Activated CD4-positive, CD25-positive, alpha-beta regulatory T cell treated with anti-CD3 and anti-CD28 coated beads, Interleukin-2, amount 50 U/mL, for 24 hours (primary cell): ENCODE results near the gene EDC4.
"Not testable (repeated sequence)": the region's sequence is repeated elsewhere in the genome, so short reads cannot be mapped to it uniquely, and the experiment has no call there.

Experiments
- ATAC-seq, 2 donors: fragments of 150-1000 bp; cut with Tn5 transposase; one replicate each; pipeline ENCODE4 v1.10.0; 2021; ENCODE audit warnings: mild to moderate bottlenecking in 1 of 2, moderate library complexity in 1 of 2

EDC4 gene

DNA sequence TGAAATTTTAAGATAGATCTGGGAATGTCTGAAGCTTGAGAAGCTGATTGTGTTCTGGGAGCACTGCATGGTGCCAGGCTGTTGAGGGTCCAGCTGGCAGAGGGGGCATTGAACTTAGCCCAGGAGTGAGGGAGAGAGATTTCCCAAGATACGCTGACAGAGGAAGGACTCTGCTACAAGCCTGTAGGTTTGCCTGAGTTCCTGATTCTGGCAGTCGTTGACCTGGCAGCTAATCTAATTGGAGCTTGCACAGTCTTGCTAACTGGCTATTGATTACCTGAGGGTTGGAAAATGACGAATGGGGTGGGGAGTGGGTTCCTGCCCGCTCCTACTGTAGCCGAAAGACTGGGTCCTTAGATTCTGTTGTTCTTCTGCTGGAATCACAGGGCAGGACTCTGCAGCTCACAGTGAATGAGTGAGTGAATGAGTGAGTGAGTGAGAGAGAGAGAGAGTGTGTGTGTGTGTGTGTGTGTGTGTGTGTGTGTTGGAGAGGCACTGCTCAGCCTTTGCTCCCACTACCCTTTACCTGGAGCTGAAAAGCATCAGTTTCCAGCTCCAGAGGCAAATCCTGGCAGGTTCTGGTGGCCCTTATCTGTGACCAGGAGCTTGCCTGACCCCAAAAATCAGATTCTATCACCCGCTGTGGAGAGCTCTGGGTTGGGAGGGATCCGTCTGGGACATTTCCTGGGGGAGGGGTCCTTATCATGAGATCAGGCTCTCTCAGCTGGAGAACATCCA lies 42.1 kb downstream of the EDC4 start:
- no peak for ATAC-seq

DNA sequence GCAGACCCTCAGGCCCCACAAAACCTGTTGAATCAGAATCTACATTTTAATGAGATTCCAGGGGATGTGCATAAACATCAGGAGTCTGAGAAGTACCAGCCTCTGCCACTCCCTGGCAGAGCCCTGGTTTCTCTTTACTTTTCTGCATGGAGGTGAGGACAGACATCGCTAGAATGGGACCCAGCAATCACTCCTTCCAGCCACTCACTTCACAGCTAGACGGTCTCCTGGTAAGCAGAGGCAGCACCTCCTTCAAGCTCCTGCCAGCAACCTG lies 42.6 kb downstream of the EDC4 start:
- not testable (repeated sequence) for ATAC-seq

DNA sequence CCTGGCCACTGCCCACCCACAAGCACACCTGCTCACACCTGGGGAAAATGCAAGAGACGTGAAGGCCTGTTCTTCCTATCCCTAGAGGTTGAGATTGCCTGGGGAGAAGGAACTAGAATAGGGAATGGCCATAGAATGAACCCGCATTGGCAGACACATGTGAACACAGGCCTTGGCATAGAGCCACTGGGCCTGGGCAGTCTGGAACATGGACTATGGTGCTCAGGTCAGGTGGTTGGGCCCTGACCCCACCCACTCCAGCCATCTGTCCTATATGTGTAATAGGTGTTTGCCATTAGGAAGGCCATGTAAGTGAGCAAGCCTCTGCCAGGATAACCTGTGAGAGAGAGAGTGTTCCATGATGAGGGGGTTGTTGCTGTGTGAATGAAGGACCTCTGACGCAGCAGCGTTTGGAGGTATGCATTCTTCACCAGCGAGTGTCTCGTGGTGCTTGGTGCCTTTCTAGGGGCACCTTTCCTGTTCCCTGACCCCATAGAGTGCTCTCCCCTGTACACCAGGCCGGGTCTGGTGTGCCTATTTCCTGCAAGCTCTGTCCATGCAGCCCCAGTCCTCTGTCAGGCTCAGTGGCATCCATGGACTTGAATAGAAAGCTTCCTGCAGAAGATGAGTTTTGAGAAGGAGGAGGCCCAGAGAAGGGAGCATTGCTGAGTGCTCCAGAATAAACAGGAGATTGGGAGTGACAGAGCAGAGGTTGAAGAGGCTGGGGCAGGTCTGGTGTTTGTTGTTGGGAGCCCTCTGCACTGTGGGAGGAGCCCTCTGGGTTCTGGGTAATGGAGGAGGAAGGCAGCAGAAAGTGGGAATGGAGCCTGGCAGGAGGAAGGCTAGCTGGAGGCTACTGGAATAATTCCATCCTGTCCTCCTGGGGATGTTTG lies 43.2 kb downstream of the EDC4 start:
- no peak for ATAC-seq

DNA sequence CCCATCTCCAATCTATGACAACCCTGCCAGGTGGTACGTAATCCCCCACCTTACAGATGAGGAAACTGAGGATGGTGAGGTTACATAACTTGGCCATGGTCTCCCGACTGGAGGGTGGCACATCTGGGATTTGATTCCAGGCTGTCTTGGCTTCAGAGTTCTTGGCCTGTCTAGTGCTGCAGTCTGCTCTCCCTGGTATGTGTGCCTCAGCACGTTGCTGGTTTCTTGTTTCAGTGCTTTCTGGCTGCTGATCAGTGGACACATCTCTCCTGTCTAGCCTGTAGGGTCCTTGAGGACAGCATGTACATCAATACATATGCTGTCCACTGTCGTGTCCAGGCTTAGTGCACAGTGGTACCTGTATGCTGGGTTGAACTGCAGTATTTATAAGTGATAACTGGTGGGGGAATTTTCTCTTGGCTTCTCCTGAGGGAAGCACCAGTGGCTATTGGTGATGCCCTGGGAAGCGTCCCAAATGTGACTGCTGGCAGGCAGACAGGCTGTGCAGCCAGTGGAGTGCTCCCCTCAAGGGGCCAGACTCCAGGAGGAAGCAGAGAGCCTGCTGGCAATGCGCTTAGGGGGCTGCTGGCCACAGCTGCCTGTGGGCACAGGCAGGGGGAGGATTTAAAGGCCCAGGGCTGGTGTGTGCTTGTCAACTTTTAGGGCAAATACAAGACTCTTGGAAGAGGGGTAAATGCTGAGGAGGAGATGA lies 44.4 kb downstream of the EDC4 start:
- ATAC-seq = peak in 1 of 2 donors; percentile 3

DNA sequence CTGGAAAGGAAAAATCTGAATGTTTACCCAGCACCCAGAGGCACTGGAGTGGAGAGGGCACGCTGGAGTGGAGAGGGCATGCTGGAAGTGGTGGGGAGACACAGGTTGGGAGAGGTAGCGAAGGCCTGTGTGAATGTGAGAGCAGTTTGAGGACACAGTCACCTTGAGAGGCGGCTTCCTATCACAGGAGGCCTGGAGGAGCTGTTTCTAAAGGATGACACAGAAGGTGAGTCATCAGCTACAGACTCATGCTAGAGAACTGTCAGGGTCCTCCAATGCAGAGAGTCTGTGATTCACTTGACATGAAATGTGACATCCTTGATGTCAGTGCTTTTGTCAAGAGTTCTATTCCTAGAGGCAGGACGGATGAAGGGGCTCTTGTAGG lies 45.0 kb downstream of the EDC4 start:
- peak; percentile 100 for ATAC-seq

GRCh38 chr16:67919622-67920221 lies 46.9 kb downstream of the EDC4 start:
- no peak for ATAC-seq

GRCh38 chr16:67922221-67922620 lies 49.4 kb downstream of the EDC4 start:
- no peak for ATAC-seq

- ATAC-seq = no peak
These were observed 49.9 kb downstream of the EDC4 start for GRCh38 chr16:67922740-67923139.

GRCh38 chr16:67923414-67924116 lies 50.7 kb downstream of the EDC4 start:
- ATAC-seq = no peak

- ATAC-seq = no peak
These were observed 51.5 kb downstream of the EDC4 start for GRCh38 chr16:67924140-67924906.

GRCh38 chr16:67926181-67926750 lies 53.4 kb downstream of the EDC4 start:
- no peak for ATAC-seq

DNA sequence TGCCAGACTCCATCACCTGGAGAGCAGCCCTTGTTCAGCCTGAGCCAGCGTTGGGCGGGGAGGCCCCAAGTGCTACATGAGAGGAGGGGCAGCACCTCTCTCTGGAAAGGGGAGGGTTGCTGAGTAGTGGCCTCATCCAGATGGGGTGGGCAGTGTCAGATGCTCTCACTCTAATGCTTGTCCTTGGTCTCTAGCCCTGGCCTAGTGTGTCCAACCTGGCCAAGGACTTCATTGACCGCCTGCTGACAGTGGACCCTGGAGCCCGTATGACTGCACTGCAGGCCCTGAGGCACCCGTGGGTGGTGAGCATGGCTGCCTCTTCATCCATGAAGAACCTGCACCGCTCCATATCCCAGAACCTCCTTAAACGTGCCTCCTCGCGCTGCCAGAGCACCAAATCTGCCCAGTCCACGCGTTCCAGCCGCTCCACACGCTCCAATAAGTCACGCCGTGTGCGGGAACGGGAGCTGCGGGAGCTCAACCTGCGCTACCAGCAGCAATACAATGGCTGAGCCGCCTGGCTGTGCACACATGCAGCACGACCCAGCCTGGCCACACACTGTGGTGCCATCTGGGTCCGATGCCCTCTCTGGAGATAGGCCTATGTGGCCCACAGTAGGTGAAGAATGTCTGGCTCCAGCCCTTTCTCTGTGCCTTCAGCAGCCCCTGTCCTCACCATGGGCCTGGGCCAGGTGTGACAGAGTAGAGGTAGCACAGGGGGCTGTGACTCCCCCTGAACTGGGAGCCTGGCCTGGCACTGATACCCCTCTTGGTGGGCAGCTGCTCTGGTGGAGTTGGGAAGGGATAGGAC lies 54.5 kb downstream of the EDC4 start:
- peak in 1 of 2 donors; percentile 7 for ATAC-seq

GRCh38 chr16:67928147-67928546 lies 55.3 kb downstream of the EDC4 start:
- ATAC-seq = no peak

DNA sequence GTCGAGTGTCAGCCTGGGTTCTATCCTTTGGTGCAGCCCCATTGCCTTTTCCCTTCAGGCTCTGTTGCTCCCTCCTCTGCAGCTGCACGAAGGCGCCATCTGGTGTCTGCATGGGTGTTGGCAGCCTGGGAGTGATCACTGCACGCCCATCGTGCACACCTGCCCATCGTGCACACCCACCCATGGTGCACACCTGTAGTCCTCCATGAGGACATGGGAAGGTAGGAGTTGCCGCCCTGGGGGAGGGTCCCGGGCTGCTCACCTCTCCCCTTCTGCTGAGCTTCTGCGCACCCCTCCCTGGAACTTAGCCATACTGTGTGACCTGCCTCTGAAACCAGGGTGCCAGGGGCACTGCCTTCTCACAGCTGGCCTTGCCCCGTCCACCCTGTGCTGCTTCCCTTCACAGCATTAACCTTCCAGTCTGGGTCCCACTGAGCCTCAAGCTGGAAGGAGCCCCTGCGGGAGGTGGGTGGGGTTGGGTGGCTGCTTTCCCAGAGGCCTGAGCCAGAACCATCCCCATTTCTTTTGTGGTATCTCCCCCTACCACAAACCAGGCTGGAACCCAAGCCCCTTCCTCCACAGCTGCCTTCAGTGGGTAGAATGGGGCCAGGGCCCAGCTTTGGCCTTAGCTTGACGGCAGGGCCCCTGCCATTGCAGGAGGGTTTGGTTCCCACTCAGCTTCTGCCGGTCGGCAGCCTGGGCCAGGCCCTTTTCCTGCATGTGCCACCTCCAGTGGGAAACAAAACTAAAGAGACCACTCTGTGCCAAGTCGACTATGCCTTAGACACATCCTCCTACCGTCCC lies 55.9 kb downstream of the EDC4 start:
- ATAC-seq = peak; percentile 77 to 82

DNA sequence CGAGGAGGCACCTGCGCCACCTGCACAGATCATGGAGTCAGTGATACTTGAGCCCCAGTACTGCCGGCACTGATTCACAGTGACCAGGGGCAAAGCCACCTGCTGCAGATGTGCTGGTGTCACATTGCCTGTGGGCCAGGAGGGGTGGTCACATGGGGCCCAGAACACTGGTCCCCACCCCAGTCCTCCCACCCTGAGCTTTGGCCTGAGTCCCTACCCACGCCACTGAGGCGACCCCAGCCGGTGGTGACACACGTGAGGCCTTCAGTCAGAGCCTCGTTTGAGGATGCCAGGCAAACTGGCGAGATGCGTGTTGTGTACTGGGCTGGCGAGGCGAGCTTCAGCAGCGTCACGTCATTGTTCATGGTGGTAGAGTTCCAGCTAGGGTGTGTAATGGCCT lies 57.3 kb downstream of the EDC4 start:
- no peak for ATAC-seq

DNA sequence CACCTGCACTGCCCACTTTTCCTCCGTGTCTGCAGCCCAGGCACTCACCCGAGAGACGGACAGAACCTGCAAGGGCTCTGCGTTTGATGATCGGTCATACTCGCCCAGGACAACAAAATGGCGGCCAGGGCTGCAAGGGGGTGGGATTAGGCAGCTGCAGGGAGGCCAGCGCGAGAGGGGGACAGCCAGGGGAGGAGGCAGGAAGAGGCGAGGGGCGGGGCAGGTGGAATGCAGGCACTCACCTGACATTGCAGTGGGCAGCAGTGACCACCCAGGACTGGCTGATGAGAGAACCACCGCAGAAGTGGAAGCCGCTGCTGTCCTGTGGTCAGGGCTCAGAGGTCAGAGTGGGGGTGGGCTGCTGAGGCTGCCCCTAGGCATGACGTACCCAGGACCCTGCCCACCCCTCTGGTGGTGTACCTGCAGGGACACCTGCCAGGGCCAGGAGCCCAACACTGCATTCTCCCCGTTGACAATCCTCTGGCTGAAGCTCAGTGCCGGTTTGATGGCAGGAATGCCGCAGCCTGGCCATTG lies 57.9 kb downstream of the EDC4 start:
- ATAC-seq = no peak
